Measurements from ENCODE around the gene CDH3.

The CDH3 gene

GRCh38 chr16:68651136-68651535, 6.0 kb downstream of the CDH3 start:
- TF ChIP-seq YY1 (IDR thresholded peaks at IDR 0.05; ENCODE audit: low read depth): no peak
- TF ChIP-seq CREB1 (IDR thresholded peaks at IDR 0.05; ENCODE audit: low read depth): no peak
- no peak for TF ChIP-seq TAF1 (IDR thresholded peaks at IDR 0.05; ENCODE audit: low read depth)
- no peak for TF ChIP-seq TEAD4 (IDR thresholded peaks at IDR 0.05)
- TF ChIP-seq EP300 (IDR thresholded peaks at IDR 0.05; ENCODE audit: borderline replicate concordance): no peak
- no peak for TF ChIP-seq REST (IDR thresholded peaks at IDR 0.05; ENCODE audit: low read depth)
- no peak for TF ChIP-seq TCF12 (IDR thresholded peaks at IDR 0.05; ENCODE audit: low read depth)
- no peak for TF ChIP-seq USF1 (IDR thresholded peaks at IDR 0.05)
- TF ChIP-seq EGR1 (IDR thresholded peaks at IDR 0.05): no peak
- no peak for TF ChIP-seq FOXM1 (IDR thresholded peaks at IDR 0.05; ENCODE audit: borderline replicate concordance, low read depth)
- TF ChIP-seq CEBPB (IDR thresholded peaks at IDR 0.05): no peak
- no peak for TF ChIP-seq RAD21 (IDR thresholded peaks at IDR 0.05; ENCODE audit: low read depth)
- no peak for TF ChIP-seq NFIC (IDR thresholded peaks at IDR 0.05)
- no peak for TF ChIP-seq MAX (IDR thresholded peaks at IDR 0.05)
- no peak for TF ChIP-seq ZBTB7A (IDR thresholded peaks at IDR 0.05; ENCODE audit: low read depth)

GRCh38 chr16:68652659-68653058, 7.5 kb downstream of the CDH3 start:
- TF ChIP-seq RAD21 (IDR thresholded peaks at IDR 0.05; ENCODE audit: low read depth) (no peak), CEBPB (IDR thresholded peaks at IDR 0.05) (peak; percentile 75)

- no peak for TF ChIP-seq ZBTB7A (IDR thresholded peaks at IDR 0.05; ENCODE audit: low read depth)
- TF ChIP-seq RAD21 (IDR thresholded peaks at IDR 0.05; ENCODE audit: low read depth): no peak
- no peak for TF ChIP-seq TCF12 (IDR thresholded peaks at IDR 0.05; ENCODE audit: low read depth)
- TF ChIP-seq EGR1 (IDR thresholded peaks at IDR 0.05): no peak
- no peak for TF ChIP-seq CREB1 (IDR thresholded peaks at IDR 0.05; ENCODE audit: low read depth)
- TF ChIP-seq USF1 (IDR thresholded peaks at IDR 0.05): no peak
- TF ChIP-seq FOXM1 (IDR thresholded peaks at IDR 0.05; ENCODE audit: borderline replicate concordance, low read depth): no peak
- no peak for TF ChIP-seq MAX (IDR thresholded peaks at IDR 0.05)
- TF ChIP-seq YY1 (IDR thresholded peaks at IDR 0.05; ENCODE audit: low read depth): no peak
These were observed 10.7 kb downstream of the CDH3 start for GRCh38 chr16:68655806-68656205.

- TF ChIP-seq EGR1 (IDR thresholded peaks at IDR 0.05) (no peak), TCF12 (IDR thresholded peaks at IDR 0.05; ENCODE audit: low read depth) (no peak), TAF1 (IDR thresholded peaks at IDR 0.05; ENCODE audit: low read depth) (no peak), EP300 (IDR thresholded peaks at IDR 0.05; ENCODE audit: borderline replicate concordance) (no peak), MAX (IDR thresholded peaks at IDR 0.05) (no peak), YY1 (IDR thresholded peaks at IDR 0.05; ENCODE audit: low read depth) (no peak), CREB1 (IDR thresholded peaks at IDR 0.05; ENCODE audit: low read depth) (no peak), TEAD4 (IDR thresholded peaks at IDR 0.05) (no peak), NFIC (IDR thresholded peaks at IDR 0.05) (no peak)
These were observed 11.6 kb downstream of the CDH3 start for GRCh38 chr16:68656751-68657150.

- no peak for TF ChIP-seq RAD21 (IDR thresholded peaks at IDR 0.05; ENCODE audit: low read depth)
- no peak for TF ChIP-seq FOXM1 (IDR thresholded peaks at IDR 0.05; ENCODE audit: borderline replicate concordance, low read depth)
- 0 out of 2 replicates have a peak, but pooled peaks have one; percentile 14 for TF ChIP-seq TEAD4 (IDR thresholded peaks at IDR 0.05)
- peak; percentile 65 for TF ChIP-seq NFIC (IDR thresholded peaks at IDR 0.05)
These were observed 13.3 kb downstream of the CDH3 start for GRCh38 chr16:68658341-68658973.

GRCh38 chr16:68658974-68659360, 13.9 kb downstream of the CDH3 start:
- no peak for TF ChIP-seq REST (IDR thresholded peaks at IDR 0.05; ENCODE audit: low read depth)
- TF ChIP-seq EGR1 (IDR thresholded peaks at IDR 0.05): no peak
- no peak for TF ChIP-seq MAX (IDR thresholded peaks at IDR 0.05)
- TF ChIP-seq RAD21 (IDR thresholded peaks at IDR 0.05; ENCODE audit: low read depth): no peak
- 0 out of 2 replicates have a peak, but pooled peaks have one; percentile 1 for TF ChIP-seq TEAD4 (IDR thresholded peaks at IDR 0.05)
- TF ChIP-seq CEBPB (IDR thresholded peaks at IDR 0.05): no peak

Measured in Ishikawa (cell line).